DND-41 (cell line): ENCODE data around the gene APBB2.

Source experiments
- EZH2 ChIP-seq: IDR thresholded peaks from 3 replicates; pipeline ENCODE4 v1.6.1; 2012; ENCODE audit warnings: borderline replicate concordance, low read depth, mild to moderate bottlenecking, moderate library complexity, low read length, inconsistent platforms; ENCODE audit not compliant: severe bottlenecking
- TF ChIP-seq, protein P1 (sequence below): IDR thresholded peaks from 2 replicates; pipeline ENCODE4 v1.5.1; 2012; ENCODE audit warnings: borderline replicate concordance, low read length, moderate library complexity, mild to moderate bottlenecking; ENCODE audit not compliant: poor library complexity, severe bottlenecking; ENCODE audit errors: extremely low read depth

DNA sequence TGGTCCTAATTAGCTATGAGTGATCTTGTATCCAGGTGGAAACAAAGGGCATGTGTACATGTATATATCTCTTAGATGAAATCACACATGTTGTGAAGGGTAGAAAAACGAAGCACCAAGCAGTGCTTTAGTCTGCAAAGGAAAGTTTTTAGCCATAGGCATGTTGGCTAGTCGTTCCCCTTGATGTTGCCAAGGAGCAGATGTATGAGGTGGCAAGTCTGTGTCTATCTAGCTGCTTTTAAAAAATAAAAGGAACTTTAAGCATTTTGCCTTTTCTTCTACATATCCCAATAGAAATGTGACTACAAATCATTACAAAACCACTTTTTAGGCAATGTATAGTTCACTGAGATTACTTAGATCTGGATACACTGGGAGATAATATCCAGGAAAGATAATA, 401.5 kb downstream of the APBB2 start:
- TF ChIP-seq, protein P1, sequence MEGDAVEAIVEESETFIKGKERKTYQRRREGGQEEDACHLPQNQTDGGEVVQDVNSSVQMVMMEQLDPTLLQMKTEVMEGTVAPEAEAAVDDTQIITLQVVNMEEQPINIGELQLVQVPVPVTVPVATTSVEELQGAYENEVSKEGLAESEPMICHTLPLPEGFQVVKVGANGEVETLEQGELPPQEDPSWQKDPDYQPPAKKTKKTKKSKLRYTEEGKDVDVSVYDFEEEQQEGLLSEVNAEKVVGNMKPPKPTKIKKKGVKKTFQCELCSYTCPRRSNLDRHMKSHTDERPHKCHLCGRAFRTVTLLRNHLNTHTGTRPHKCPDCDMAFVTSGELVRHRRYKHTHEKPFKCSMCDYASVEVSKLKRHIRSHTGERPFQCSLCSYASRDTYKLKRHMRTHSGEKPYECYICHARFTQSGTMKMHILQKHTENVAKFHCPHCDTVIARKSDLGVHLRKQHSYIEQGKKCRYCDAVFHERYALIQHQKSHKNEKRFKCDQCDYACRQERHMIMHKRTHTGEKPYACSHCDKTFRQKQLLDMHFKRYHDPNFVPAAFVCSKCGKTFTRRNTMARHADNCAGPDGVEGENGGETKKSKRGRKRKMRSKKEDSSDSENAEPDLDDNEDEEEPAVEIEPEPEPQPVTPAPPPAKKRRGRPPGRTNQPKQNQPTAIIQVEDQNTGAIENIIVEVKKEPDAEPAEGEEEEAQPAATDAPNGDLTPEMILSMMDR: no peak
- no peak for TF ChIP-seq EZH2
